NCI-H226 (cell line): Measurements from ENCODE around the gene SYT6.

ENCODE experiments used
- DNase-seq: peaks from one replicate; pipeline ENCODE4 v3.0.0-alpha.2; 2015

Gene SYT6

DNA sequence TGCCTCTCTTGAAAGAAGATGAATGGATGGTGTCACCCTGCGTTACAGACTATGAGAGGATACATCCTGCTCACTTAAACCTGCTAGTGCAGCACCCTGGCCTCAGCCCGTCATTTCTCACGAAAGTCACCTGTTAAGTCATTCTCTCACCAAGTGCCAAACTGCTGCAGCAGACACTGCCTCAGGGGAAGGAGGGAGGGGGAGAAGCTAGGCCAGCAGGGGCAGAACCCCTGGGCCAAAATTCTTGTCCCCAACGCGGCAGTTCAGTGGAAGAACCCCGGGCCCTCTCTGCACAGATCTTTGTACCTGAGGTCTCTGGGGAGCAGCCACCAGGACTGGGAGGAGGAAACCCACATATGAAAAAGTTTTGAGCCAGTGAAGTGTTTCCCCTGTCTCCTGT, 37.6 kb downstream of the SYT6 start:
- no peak for DNase-seq

DNA sequence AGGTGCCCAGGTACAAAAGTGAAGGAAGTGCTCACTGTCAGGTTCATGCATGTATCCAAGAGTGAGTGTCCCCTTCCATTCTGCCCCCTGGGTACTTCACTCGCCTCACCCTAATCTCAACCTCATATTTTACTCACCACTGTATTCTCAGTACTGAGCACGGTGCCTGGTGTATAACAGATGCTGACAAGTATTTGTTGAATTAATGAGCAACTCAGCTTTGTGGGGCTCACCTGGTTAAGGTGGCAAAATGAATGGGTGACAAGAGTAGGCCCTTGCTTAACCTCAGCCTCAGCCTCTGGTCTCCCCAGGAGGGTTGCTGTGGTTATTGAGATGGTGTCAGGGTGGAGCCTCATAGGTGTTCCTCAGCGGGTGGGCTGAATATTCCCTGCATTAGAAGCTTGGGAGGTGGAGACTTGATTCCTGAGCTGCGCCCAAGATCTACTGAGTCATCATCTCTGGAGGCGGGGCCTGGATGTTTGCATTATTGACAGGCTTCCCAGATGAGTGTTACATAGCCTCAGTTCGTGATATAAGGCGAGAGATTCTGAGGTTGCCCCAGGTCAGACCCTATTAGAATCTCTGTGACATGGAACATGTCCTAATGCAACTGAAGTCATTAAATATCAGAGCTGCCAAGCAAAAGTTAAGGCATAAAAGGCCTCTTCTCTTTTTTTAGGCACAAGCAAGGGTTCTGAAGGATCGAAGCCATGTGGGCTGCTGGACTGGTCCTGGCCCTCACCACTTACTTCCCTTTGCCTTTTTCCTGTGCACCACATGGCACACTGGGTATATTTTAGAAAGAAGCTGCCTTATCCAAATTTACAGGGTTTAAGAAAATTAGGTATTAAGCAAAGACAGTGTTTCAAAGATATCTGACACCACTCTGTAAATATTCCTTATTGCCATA, 39.2 kb downstream of the SYT6 start:
- DNase-seq: peak; percentile 47

DNA sequence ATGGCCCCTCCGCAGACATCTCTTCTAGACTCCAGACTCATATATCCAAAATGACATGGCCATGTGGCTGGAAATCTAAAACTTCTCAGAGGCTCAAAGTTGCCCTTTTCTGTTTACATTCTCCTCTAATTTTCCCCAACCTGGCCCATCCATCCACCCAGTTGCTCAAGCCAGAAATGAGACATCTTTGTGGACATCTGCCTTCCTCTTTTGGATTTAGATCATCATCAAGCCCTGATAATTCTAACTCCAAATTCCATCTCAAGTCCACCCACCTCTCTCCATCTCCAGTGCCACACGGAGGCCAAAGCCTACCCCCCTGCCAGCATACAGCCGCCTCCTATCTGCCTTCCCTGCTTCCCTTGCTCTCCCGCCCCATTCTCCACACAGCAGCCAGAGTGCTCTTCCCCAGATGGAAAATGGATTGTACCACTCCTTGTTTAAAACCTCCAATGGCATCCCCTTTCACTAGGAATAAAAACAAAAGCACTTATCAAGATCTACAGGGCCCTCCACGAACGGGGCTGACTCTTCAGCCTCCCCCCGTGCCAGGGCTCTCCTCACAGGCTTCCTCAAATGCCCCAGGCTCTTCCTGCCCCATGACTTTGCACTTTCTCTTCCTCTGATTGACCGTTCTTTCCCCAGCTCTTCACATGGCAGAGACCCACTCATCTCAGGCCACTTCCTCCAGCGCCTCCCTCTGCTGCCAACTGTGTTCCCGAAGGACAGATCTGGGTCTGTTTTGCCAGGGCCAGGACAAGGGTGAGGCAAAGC, 40.1 kb downstream of the SYT6 start:
- DNase-seq: no peak

DNA sequence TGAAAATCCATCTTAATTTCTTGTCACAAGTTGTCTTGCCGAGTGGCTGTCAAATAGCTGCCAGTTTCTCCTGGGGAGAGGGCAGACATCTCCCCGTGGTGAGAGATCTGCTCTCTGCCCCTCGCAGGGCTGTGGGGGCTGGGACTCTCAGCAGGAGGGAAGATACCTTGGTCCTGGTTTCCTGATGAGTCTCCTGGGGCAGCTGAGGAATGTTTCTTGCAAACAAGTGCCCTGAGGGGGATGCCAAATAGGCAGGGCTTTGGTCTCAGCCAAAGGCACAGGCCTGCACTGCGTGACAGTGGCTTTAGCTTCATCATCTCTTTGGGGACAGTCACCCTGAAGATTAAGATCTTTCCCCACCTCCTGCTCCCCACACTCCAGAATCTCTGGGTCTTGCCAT, 40.9 kb downstream of the SYT6 start:
- DNase-seq: no peak

DNA sequence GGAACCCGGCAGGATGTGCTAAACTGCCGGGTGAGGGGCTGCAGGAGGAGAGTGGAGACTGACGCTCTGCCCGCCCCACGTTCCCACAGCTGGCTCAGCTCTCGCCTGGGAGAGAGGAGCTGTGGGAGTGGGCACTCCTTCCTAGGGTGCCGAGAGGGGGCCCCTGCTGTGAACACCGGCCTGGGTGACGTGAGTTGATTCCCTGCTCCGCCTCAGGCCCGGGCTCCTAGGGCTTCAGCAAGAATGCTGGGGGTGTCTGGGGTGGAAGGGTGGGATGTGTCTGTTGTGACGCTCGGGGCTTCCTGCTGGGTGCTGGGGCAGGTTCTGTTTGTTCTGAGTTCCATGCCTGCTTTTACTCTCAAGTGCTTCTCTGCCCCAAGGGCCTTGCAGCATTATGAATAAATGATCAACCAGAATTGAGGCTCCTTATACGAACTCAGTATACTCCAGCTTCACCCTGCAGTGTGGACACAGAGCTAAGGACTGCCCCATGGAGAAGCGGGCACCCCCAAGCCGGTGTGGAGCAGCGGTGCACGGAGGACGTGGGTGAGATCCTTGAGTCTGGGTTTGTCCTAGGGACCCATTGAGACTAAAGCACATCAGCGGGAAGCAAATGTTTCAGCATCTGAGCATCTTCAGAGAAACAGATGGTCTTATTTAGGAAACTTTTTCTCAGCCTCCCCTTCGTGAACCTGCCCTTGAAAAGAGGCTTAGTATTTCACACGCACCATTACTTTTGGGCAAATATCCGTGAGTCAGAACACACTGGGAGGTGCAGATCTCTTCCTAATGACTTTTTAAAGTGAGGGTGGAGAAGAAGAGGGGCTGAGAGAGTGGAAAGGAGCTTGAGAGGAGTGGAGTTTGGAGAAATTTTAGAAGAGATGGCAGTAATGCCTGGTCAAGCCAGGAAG, 41.7 kb downstream of the SYT6 start:
- no peak for DNase-seq

DNA sequence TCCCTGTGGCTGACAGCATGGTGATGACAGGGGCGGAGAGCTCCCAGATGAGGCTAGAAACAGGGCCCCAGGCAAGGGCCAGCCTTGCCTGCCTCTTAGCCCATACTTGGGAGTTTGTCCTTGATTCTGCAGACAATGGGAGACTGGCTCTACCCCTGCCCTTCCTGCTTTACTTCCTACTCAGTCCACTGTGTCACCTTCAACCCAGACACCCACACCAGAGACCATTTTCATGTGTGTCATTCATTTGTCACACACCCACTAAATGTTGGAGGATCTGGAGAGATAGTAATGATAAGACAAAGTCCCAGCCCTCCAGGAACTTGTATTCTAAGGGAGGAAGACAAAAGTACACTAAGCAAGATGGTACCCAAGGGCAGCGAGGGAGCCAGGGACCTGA, 43.7 kb downstream of the SYT6 start:
- DNase-seq: no peak

DNA sequence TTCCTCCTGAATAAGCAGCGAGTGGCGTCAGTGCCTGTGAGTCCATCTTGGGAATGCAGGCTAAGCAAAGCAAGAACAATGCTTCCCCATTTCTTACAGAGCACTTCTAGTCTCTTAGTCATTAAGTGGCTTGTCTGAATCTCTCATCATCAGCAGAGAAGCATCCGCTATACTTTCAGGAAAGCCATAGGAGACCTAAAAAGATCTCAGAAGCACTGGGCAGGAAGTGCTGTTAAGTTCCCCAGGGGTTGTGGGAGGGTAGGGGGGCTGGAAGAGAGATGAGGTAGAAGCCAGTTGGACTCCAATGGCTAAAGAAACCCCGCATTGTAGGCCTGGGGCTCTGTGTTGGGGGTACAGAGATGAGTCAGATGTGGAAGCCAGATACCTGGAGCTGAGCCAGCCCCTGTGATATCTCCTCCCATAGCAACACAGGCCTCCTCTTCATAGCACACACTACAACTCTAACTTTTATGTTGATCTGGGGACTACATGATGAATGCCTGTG, 44.9 kb downstream of the SYT6 start:
- peak; percentile 14 for DNase-seq

DNA sequence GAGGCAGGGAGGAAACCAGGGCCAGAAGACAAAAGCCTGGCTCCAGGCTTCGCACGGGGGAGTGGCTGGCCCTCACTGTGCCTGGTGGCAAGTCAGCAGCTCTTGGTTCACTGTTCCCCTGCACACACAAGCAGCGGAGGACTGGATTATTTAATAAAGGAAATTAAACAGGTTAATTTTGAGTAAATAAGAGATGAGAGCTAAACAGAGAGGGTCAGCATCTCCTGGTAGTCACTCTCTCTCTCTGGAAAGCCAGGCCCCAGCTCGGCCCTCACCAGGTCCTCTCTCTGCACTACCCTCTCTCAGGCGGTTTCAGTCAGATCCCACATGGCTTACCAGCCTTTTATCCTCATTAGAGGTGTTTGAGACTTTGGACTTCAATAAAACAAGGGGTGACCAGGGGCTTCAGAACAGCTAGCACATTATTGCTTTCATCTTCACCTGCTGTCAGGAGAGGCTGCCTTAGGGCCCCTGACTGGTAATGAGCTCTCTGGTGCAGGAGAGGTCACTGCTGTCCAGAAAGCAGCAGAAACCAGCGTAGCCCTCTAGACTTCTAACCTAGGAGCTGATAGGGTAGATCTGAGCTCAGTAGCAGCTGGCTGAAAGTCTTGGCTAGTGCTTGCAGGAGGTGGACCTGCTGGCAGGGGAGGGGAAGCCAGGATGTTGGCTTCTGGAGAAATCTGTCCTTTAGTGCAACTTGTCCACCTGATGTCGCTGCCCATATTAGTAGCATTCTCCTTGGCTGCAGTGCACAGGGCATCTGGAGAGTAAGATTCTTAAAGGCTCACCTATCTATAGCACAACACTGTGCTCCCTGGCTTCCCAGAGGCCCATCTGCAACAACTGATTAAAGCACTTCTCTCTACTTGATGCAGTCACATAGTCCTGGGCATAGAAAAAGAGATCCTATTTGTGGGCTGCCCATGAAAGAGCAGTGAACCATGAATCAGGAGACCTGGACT, 45.9 kb downstream of the SYT6 start:
- DNase-seq: no peak

DNA sequence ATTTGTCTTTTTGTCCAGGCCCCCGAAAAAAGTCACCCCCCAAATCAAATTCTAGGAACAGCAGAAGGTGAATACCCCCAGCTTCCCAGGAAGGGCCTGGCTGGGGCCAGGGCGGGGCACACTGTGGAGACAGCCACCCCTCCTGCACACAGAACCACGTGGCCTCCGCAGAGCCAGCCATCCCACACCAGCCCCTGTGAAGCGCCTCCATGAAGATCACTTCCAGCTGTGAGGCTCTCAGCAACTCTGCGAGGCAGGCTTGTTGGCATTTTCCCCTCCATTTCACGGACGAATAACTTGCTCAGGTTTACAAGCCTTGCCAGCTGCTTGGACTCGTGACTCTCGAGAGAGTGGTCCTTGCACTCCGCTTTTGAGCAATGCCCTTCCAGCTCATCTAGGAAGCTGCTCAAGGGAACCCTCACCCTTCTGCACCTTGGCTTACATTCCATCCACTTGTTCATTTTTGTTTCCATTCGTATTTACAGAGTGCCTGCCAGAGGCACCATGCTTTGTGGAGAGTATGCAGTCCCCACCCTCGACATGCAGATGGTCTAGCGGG, 48.2 kb downstream of the SYT6 start:
- DNase-seq: no peak

DNA sequence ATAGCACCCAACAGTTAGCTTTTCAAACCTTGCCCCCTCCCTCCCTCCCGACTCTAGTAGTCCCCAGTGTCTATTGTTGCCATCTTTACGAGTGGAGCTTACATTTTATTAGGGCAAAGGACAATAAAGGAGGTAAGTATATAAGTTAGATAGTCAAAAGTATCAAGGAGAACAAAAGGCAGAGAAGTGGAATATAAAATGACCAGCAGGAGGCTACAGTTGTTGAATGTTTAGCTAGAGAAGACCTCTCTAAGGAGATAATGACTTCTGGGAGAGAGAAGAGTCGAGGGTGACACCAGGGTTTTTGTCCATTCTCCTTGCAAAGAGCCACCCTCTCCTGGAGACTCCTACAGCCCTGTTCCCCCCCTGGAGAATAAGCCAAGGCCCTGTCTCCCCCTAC, 48.7 kb downstream of the SYT6 start:
- no peak for DNase-seq

DNA sequence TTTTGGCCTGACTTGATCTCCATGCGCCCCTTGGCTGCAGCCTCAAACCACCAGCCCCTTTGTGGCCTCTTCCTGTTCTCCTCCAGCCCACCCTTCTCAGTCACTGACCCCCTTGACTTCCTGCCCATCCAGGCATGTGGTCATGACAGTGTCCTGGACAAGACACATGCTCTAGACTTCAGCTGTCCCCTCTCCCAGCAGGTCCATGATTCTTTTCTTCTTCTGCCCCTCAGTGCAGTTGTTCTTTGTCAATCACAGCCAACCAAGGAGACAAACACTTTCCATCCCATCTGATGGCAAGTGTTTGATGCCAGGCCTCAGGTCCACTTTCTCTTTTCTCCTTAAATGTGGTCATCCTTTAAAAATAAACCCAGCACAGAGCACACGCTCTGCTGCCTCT, 49.7 kb downstream of the SYT6 start:
- DNase-seq: no peak

DNA sequence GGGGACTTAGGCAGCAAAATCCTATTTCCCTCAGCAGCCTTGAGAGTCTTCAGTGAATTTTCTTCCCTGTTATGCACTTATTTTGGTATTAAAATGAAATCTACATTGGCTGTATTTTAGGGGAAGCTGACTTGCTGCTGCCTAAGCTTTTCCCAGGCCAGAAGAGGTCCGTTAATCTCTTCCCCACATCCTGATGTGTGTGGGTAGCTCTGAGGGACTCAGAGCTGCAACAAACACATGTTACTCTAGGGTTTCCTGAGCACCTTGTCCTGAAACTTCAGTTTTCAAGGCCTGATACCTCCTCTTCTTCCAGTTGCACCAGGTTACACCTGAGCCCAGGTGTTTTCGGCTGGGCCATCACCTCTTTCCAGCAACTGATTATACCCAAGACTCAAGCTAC, 51.5 kb downstream of the SYT6 start:
- no peak for DNase-seq

DNA sequence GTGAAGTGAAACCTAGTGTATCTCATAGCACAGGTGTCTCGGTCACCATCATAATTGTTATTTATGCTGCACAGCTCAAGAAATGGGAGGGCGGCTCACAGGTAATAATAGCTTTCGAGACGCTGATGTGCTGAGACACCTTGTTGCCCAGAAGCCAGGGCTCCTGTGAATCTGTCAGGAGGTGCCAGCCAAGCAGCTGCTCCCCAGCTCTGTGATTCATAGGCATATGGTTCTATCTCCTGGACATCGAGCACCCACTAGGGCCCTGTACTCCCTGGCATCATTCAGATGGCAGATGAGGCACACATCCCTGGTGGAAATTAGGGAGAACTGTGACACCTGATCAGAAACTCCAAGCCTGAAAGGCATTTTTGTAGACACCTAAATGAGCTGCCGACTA, 53.5 kb downstream of the SYT6 start:
- DNase-seq: no peak

DNA sequence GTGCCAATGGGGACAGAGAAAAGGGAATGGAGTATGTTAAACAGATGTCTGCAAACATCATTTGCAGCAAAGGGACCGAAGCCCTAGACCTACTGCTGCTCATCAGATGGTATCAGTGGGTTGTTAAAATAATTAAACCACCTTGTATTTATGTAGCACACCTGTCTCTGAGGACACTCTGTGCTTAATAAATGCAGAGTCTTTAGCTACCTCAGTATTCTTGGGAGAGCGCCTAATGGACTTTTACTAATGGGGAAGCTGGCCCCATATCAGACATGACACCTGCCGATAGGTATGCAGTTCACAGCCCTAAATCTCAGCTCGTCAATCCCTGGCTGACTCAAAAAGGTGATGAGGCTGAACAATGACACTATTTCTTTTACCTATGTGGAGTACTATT, 54.4 kb downstream of the SYT6 start:
- no peak for DNase-seq

DNA sequence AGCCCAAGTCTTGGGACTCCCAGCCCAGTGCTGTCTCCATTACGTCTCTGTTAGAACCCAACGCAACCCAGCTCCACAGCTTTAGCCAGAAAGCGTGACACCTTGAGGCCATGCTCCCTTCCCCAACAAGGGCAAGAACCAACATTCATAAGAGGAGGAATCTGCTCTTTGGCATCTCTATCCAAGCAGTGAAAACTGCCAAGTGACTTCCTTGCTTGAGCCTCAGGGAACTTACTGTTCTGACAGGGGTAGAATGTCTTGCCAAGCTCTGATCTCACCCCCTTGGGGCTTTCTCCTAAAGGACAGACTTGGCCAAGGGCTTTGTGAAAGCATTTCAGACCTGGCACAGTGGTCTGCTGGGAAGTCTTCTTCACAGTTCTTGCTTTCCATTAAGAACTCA, 56.6 kb downstream of the SYT6 start:
- no peak for DNase-seq

DNA sequence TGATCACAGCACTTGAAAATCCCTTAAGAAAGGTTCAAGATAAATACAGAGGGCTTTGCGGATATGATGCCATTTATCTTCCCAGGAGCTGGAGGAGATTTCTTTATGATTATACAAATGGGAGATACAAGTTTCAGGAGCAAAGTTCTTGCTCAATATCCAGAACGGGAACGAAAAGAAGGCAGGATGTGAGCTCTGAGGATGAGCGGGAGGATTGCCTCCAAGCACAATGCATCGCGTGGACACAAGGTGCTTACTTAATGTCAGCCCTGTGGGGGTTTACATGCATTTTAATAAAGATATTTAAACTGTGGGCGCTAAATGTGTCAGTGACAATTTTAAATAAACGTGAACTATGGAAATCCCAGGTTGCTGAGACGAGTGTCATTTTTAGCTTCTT, 59.0 kb downstream of the SYT6 start:
- DNase-seq: no peak

DNA sequence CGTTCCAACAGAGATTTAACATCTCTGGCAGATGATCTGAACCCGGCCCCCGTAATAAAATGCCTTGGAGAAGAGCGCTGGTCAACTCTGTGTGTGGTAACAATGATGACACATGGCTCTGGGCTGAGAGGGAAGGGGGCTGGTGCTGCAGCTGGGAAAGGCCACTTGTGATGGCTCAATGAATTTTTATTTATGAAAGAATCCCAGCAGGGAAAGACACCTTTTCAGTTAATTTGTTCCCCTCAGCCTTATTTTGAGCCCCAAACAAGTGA, 59.4 kb downstream of the SYT6 start:
- DNase-seq: no peak

DNA sequence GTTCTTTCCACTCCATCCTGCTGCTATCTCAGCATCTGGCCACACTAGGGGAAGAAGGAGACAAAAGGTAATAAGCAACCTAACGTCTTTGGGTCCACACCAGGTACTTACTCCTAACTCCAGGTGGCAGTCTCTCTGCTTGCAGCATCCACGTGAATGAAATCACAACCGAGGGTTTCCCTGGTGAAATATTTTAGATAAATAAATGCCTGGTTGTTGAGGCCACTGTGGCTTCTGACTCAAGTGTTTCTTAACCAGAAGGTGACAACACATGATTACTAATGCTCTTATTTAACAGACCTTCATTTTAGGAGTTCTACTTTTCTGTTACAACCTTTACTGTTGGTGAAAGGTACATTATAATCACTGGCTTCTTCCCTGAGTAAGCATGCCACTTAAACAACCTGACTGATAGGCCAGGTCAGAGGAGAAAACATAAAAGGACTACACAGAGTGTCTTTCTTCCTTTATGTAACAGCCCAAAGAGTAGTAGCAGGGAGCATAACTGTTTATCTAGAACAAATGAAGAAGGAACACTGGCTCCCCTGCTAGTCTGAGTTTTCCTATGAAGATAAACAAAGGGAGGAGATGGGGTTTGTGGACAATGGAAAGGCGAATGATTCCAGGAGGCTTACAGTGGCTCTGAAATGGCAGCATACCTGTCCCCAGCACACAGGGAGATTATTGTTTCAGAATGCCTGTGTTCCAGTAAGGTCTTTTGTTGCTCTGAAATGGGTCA, 59.9 kb downstream of the SYT6 start:
- DNase-seq: no peak

DNA sequence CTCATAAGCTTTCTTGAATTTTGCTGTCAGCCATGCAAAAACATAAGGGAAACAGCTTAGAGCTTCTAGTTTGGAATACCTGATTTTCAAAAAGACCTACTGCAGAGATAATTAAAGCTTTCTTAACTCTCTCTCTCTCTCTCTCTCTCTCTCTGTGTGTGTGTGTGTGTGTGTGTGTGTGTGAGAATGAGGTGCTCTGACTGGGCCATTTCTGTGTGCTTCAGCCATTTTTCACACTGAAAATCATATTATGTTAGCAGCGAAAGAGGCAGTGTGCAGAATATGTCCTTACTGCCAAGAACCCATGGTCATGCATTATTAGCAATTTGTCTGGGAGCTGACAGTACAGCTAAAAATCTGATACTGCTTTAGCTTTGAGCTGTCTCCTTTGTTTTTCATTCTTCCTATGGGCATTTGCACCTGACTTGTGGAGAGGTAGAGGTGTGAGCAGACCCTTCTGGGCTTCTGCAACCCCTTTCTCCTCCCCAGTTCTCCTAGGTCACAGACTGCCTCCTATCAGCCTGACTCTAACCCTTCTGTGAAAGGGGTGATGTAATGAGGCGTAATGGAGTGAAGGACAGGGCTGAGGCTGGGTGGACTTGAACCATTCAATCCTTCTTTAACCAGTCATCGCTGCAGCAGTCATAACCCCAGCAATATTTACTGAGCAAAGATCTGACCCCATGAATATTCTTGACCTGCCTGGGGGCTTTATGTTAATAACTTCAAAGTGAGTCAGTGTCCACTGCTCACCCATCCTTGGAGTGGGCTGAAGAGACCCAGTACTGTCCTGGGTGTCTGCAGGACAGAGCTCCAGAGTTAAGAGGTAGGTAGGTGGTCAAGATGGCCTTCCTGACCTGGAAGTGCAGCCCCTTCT, 61.2 kb downstream of the SYT6 start:
- DNase-seq: no peak

DNA sequence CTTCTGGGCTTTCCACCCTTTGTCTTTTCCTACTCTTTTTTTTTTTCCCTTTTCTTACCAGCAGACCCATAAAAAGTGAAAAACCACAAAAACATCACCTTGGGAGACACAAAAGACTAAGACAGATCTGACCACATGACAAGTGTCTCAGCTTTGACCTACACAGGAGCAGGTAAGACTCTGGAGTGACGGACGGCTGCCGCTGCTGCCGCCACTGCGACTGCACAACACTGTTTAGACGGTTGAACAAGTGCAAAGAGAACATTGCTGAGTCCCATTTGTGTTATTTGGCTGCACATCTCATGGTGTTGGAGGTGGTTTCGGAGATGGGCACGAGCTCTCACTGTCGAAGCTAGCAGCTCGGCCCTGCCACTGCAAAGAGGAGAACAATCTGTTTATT, 62.0 kb downstream of the SYT6 start:
- no peak for DNase-seq
